Lung microvascular endothelial cell (primary cell): ENCODE data around the gene TUT7. TPM values are rescaled to one million over a fixed set of nuclear protein-coding genes. Genes with fewer than 3 reads are reported as not detected.
"Not testable (repeated sequence)": the region's sequence is repeated elsewhere in the genome, so short reads cannot be mapped to it uniquely, and the experiment has no call there.

Source experiments
- DNase-seq, 2 donors: peaks; one replicate each; pipeline versions ENCODE4 v3.0.0 to v3.0.0-alpha.2; 2010; ENCODE audit warnings: low read depth in 2 of 2
- total RNA-seq: library from RNA; depleted of rRNA; stranded (reverse); fragments of >200 nt; gene quantifications from 2 replicates; pipeline ENCODE4 v1.2.1, GENCODE V29; 2014

Gene TUT7
- total RNA-seq, 1 donor from 2014 or later = 22.4 TPM

GRCh38 chr9:86347991-86348390 is 6.2 kb downstream of the TUT7 start:
- DNase-seq = no peak

GRCh38 chr9:86344818-86345217 is 9.4 kb downstream of the TUT7 start:
- DNase-seq = peak in 1 of 2 donors; percentile 80

- no peak for DNase-seq
These were observed 11.9 kb downstream of the TUT7 start for GRCh38 chr9:86342269-86342668.

GRCh38 chr9:86341007-86341491 is 13.2 kb downstream of the TUT7 start:
- DNase-seq = no peak

- no peak for DNase-seq
These were observed 13.7 kb downstream of the TUT7 start for GRCh38 chr9:86340356-86341006.

- no peak for DNase-seq
These were observed 16.6 kb downstream of the TUT7 start for GRCh38 chr9:86337469-86338108.

- DNase-seq = no peak
These were observed 18.2 kb downstream of the TUT7 start for GRCh38 chr9:86336058-86336457.

- DNase-seq = no peak
These were observed 20.6 kb downstream of the TUT7 start for GRCh38 chr9:86333651-86334050.

- DNase-seq = no peak
These were observed 24.0 kb downstream of the TUT7 start for GRCh38 chr9:86330186-86330585.

- no peak for DNase-seq
These were observed 24.6 kb downstream of the TUT7 start for GRCh38 chr9:86329649-86330048.

GRCh38 chr9:86328156-86328555 is 26.1 kb downstream of the TUT7 start:
- no peak for DNase-seq

- DNase-seq = no peak
These were observed 27.7 kb downstream of the TUT7 start for GRCh38 chr9:86326536-86326935.

- DNase-seq = no peak
These were observed 29.3 kb downstream of the TUT7 start for GRCh38 chr9:86324901-86325300.

GRCh38 chr9:86324308-86324707 is 29.9 kb downstream of the TUT7 start:
- no peak for DNase-seq

- peak; percentile 60 to 86 for DNase-seq
These were observed 31.1 kb downstream of the TUT7 start for GRCh38 chr9:86322973-86323644.

- DNase-seq = peak in 1 of 2 donors; percentile 33
These were observed 32.8 kb downstream of the TUT7 start for GRCh38 chr9:86321373-86321772.

- no peak for DNase-seq
These were observed 36.0 kb downstream of the TUT7 start for GRCh38 chr9:86318187-86318586.

GRCh38 chr9:86315078-86315477 is 39.1 kb downstream of the TUT7 start:
- no peak for DNase-seq

- DNase-seq = not testable (repeated sequence)
These were observed 41.3 kb downstream of the TUT7 start for GRCh38 chr9:86312959-86313358.

- DNase-seq = no peak
These were observed 45.5 kb downstream of the TUT7 start for GRCh38 chr9:86308687-86309086.

GRCh38 chr9:86304236-86304730 is 49.9 kb downstream of the TUT7 start:
- peak in 1 of 2 donors; percentile 34 for DNase-seq

GRCh38 chr9:86303316-86303975 is 50.8 kb downstream of the TUT7 start:
- peak; percentile 13 to 48 for DNase-seq
